Naive thymus-derived CD8-positive, alpha-beta T cell (primary cell): Measurements from ENCODE around the gene PSEN1. TPM values are rescaled to one million over a fixed set of nuclear protein-coding genes. Genes with fewer than 3 reads are reported as not detected.

Source experiments
- polyA plus RNA-seq, 3 donors: library from polyadenylated mRNA; unstranded; fragments of 300-500 nt; fragmentation: Illumina TruSeq; gene quantifications; one replicate each; pipeline ENCODE4 v1.2.3, GENCODE V29; 2021
- total RNA-seq, 8 experiments: library from RNA in 2 of 8; stranded (reverse) in 2 of 8; gene quantifications; one replicate each; pipeline ENCODE4 v1.2.3 and lab custom pipeline; 2021 to 2026

Gene PSEN1
- total and polyA plus RNA-seq, 5 experiments from 2014 or later: 14.7 to 46.3 (median 26.1) TPM

Other genes with a start within 250 kb of the PSEN1 start
- under 1 TPM; 0.55 to 0.58 TPM for gene DPF3, start 242.4 kb upstream of the PSEN1 start, total RNA-seq
- under 1 TPM; 0.35 to 0.52 (median 0.38) TPM for gene DPF3, start 242.4 kb upstream of the PSEN1 start, polyA plus RNA-seq
- 10 to 100 TPM; 32.4 to 32.8 TPM for gene DCAF4, start 210.0 kb upstream of the PSEN1 start, total RNA-seq
- gene DCAF4, start 210.0 kb upstream of the PSEN1 start, polyA plus RNA-seq: 10 to 100 TPM in 1 of 3 donors, 1 to 10 TPM in 2; 7.9 to 11.1 (median 9.0) TPM
- gene ZFYVE1, start 109.4 kb upstream of the PSEN1 start, total RNA-seq: 10 to 100 TPM; 20.1 to 20.5 TPM
- gene ZFYVE1, start 109.4 kb upstream of the PSEN1 start, polyA plus RNA-seq: 1 to 10 TPM; 4.1 to 6.4 (median 4.5) TPM
- gene RBM25, start 78.0 kb upstream of the PSEN1 start, total RNA-seq: 100 to 1,000 TPM; 161 to 168 TPM
- gene RBM25, start 78.0 kb upstream of the PSEN1 start, polyA plus RNA-seq: 10 to 100 TPM; 40.7 to 64.8 (median 42.6) TPM
- under 1 TPM; 0.10 to 0.11 TPM for gene PAPLN, start 101.0 kb downstream of the PSEN1 start, total RNA-seq
- gene PAPLN, start 101.0 kb downstream of the PSEN1 start, polyA plus RNA-seq: under 1 TPM; 0.07 to 0.37 (median 0.10) TPM